Cardiac fibroblast (primary cell): ENCODE data around the gene IGF2BP1.

Experiments
- DNase-seq, 2 donors: peaks; one replicate each; pipeline versions ENCODE4 v3.0.0 to v3.0.0-alpha.2; 2010; ENCODE audit warnings: low read depth in 2 of 2
- H3K4me3 ChIP-seq, 2 donors: replicated peaks in 1 of 2; 1 replicate in 1 of 2; 2 replicates in 1 of 2; pipeline ENCODE4 v1.5.1; 2011; ENCODE audit warnings: low read depth in 2 of 2, low read length in 2 of 2, mild to moderate bottlenecking in 2 of 2, moderate library complexity in 1 of 2
- TF ChIP-seq, protein P1 (sequence below): IDR thresholded peaks from one replicate; pipeline ENCODE4 v1.5.1; 2011; ENCODE audit warnings: low read depth, mild to moderate bottlenecking, low read length, inconsistent platforms

The IGF2BP1 gene

DNA sequence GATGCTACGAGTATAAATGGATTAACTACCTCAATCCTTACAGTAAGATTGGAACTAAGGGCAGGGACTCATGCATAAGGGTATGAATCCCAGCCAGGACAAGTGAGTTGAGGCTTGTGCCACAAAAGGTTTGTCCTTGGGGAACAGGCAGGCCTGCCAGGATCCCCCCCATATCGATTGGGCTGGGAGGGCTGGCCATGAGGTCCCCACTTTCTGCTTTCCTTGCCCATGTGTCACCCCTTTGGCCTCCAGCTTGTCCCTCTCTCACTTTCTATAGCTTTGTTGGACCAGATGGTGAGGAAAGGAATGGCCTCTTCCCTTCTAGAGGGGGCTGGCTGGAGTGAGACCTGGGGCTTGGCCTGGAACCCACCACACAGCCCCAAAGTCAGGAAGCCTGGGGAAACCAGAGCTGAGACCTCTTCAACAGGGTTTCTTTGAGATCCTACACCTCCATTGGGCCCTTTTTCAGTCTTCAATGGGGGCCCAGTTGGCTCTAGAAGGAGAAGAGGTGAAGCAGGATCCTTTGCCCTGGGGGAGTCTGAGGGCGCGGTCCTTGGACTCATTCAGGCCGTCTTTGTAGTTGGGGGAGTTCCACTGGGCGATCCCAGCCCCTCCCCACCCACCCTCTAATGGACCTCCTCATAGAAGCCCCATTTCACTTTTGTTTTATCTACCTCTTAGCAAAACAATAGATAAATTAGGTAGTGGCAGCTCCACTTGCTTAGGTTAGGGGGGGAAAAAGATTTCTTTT, 57.3 kb downstream of the IGF2BP1 start:
- TF ChIP-seq, protein P1, sequence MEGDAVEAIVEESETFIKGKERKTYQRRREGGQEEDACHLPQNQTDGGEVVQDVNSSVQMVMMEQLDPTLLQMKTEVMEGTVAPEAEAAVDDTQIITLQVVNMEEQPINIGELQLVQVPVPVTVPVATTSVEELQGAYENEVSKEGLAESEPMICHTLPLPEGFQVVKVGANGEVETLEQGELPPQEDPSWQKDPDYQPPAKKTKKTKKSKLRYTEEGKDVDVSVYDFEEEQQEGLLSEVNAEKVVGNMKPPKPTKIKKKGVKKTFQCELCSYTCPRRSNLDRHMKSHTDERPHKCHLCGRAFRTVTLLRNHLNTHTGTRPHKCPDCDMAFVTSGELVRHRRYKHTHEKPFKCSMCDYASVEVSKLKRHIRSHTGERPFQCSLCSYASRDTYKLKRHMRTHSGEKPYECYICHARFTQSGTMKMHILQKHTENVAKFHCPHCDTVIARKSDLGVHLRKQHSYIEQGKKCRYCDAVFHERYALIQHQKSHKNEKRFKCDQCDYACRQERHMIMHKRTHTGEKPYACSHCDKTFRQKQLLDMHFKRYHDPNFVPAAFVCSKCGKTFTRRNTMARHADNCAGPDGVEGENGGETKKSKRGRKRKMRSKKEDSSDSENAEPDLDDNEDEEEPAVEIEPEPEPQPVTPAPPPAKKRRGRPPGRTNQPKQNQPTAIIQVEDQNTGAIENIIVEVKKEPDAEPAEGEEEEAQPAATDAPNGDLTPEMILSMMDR = no peak
- no peak for DNase-seq
- H3K4me3 ChIP-seq = no peak overlapping the region

DNA sequence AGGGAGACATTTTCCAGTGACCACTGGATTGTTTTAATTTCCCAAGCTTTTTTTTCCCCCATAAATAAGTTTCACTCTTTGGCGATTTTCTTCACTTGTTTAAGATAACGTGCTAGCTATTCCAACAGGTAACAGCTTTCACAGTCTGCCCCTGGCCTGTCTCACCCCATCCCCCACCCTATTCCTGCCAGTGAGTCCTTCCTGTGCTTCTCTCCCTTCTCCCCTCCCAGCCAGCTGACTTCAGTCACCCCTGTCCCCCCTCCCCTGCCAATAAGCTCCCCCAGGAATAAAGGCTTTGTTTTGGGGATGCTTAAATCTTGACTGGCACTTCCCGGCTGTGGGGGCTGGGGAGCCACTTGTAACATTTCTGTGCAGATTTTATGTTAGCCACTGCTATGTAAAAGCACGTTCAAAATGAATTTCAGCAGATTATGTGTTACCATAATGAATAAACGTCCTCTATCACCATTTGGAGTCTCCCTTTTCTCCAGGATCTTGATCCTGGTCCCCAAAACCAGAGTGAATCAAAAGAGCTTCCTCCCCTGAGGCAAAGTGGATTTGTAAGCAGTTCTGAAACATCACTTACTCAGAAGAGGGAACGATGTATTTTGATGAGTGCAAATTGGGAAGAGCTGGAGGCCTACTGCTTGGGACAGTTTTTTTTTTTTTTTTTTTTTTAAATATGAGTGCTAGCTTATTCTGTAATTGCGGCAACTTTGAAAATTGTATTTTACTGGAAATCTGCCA, 58.2 kb downstream of the IGF2BP1 start:
- TF ChIP-seq, protein P1 = no peak
- DNase-seq = no peak
- H3K4me3 ChIP-seq = no peak overlapping the region

DNA sequence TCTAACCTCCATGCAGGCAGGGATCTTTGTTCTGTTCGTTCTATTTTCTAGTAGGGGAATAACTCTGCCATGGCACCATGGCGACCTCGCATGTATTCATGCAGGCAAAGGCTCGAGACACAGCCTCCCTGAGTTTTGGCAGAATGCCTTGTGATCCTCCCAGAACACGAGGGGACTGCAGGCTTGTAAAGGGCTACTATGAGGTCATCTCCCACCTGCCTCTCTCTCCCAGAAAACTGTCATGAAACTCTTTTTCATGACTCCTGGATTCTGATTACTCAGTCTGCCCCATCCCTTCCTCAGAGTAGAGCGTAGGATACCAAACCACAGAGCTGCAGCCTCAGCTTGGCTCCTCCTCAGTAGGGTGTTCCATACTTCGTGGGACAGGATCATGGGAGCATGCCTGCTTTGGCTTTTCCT, 64.3 kb downstream of the IGF2BP1 start:
- DNase-seq = peak in 1 of 2 donors; percentile 21
- TF ChIP-seq, protein P1 = no peak
- H3K4me3 ChIP-seq = no peak overlapping the region

DNA sequence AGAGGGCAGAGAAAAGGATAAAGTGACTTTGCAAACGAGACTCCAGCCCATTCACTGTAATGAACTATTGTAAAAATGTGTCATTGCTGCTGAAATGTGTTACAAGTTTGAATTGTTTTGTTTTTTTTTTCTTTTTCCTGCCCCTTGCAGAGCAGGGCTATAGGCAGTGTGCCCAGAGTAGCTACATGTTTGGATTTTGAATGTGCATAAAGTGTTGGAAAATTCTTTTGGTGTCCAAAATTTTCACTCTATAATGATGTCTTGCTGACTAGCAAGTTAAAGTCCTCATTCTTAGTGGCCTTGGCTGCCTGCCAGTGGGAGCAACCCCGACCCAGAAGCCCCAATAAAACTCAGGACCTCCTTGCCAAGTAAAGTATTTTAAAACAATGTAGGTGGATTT, 66.5 kb downstream of the IGF2BP1 start:
- TF ChIP-seq, protein P1 = no peak
- H3K4me3 ChIP-seq = no peak overlapping the region
- DNase-seq = peak; percentile 14 to 43

DNA sequence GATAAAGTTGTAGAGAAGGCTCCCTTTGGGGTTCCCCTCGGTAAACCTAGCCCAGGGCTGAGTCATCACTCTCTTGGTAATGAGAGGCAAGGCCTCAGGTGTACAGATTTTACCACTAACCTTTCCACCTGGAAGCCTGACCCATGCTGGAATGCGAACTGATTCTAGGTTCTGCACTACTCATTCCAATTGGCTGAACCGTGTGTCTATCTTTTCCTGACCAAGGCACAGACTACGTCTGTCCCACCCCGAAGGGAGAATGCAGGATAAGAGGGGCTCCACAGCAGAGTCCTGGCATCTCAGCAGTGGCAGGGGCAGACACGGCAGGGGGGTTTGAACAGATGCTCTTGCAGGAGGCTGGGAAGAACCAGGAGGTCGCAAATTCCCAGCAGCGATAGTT, 70.0 kb downstream of the IGF2BP1 start:
- TF ChIP-seq, protein P1 = no peak
- DNase-seq = no peak
- H3K4me3 ChIP-seq = no peak overlapping the region

DNA sequence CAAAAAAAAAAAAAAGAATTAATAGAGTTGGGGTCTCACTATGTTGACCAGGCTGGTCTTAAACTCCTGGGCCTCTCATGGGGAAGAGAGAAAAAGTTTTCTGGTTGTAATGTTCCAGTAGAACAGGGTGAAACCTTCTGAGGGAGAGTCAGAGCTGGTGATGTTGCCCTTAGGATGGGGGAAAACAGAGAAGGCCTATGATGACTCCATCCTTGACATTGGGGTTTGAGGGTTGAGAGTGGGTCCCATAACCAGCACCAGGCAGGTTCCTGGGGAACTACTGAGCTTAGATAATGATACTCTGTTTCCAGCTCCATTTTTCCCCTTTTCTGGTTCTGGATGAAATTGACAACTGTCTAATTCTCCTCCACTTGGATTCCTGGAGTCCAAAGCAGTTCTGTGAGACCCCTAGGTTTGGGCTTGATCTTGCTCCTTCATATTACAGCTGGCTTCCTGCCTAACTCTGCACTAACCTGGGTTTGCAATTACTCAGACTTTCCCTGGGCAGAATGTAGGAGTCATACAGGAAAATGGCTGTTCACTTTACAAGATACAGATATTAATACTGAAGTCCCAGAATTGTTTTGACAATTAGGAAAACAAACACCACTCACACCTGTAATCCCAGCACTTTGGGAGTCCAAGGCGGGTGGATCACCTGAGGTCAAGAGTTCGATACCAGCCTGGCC, 72.5 kb downstream of the IGF2BP1 start:
- peak in 1 of 2 donors; percentile 54 for DNase-seq
- TF ChIP-seq, protein P1 = no peak
- no peak overlapping the region for H3K4me3 ChIP-seq
